HEK293 (cell line): Measurements from ENCODE around the gene ARHGAP8.

Experiments
- CTCF ChIA-PET: fragments of 350-600 bp; formaldehyde crosslinking; extraction: SDS; loops from one replicate; lab custom pipeline; 2021; ENCODE audit warnings: antibody characterized with exemption; lab: Yijun Ruan, JAX
- POLR2A ChIA-PET: fragments of 300-600 bp; formaldehyde crosslinking; extraction: SDS; loops from one replicate; lab custom pipeline; 2020; ENCODE audit warnings: antibody characterized with exemption, inconsistent platforms; lab: Yijun Ruan, JAX
- H3K27ac ChIP-seq: fragments of 200-500 bp; sonication (Bioruptor generic); 2 replicates; pipeline ENCODE4 v1.5.1; 2014; ENCODE audit warnings: low read depth, low read length, control low read depth, inconsistent platforms; ENCODE audit errors: extremely low read depth
- H3K36me3 ChIP-seq, 2 experiments: fragments of 200-500 bp in 1 of 2; sonication (Bioruptor generic) in 1 of 2; 1 replicate in 1 of 2; 2 replicates in 1 of 2; pipeline ENCODE4 v1.5.1; 2014 to 2017; ENCODE audit warnings: inconsistent platforms in 2 of 2, low read length in 2 of 2; ENCODE audit not compliant: control insufficient read depth in 2 of 2, insufficient read depth in 1 of 2
- H3K4me1 ChIP-seq: fragments of 200-500 bp; sonication (Bioruptor generic); 2 replicates; pipeline ENCODE4 v1.5.1; 2014; ENCODE audit warnings: mild to moderate bottlenecking, low read length, inconsistent platforms; ENCODE audit not compliant: control insufficient read depth, insufficient read depth
- H3K4me3 ChIP-seq: 2 replicates; pipeline ENCODE4 v1.5.1; 2011; ENCODE audit warnings: low read depth, mild to moderate bottlenecking, control low read depth, low read length, moderate library complexity
- H3K9me3 ChIP-seq: fragments of 200-500 bp; sonication (Bioruptor generic); 2 replicates; pipeline ENCODE4 v1.5.1; 2014; ENCODE audit warnings: low read depth, low read length, inconsistent platforms; ENCODE audit not compliant: control insufficient read depth, insufficient read depth
- EGR2 ChIP-seq: fragments of 450-650 bp; formaldehyde crosslinking; IDR thresholded peaks from 2 replicates; pipeline ENCODE4 v1.5.1; 2016; ENCODE audit warnings: low read depth, missing biosample characterization, missing genetic modification characterization
- GLI4 ChIP-seq: fragments of 450-650 bp; formaldehyde crosslinking; IDR thresholded peaks from 2 replicates; pipeline ENCODE4 v1.5.1; 2016; ENCODE audit warnings: missing biosample characterization, missing genetic modification characterization
- GLIS2 ChIP-seq: fragments of 450-650 bp; formaldehyde crosslinking; IDR thresholded peaks from 2 replicates; pipeline ENCODE4 v1.5.1; 2016; ENCODE audit warnings: missing biosample characterization, missing genetic modification characterization
- KLF9 ChIP-seq: fragments of 450-650 bp; formaldehyde crosslinking; IDR thresholded peaks from 2 replicates; pipeline ENCODE4 v1.5.1; 2016; ENCODE audit warnings: missing biosample characterization, missing genetic modification characterization, low read depth
- OVOL3 ChIP-seq: fragments of 450-650 bp; formaldehyde crosslinking; IDR thresholded peaks from 2 replicates; pipeline ENCODE4 v1.5.1; 2016; ENCODE audit warnings: missing biosample characterization, missing genetic modification characterization
- SALL2 ChIP-seq: fragments of 450-650 bp; formaldehyde crosslinking; IDR thresholded peaks from 2 replicates; pipeline ENCODE4 v1.5.0; 2017; ENCODE audit warnings: missing biosample characterization, mild to moderate bottlenecking, missing genetic modification characterization, borderline replicate concordance
- YY1 ChIP-seq: fragments of 450-650 bp; formaldehyde crosslinking; IDR thresholded peaks from 2 replicates; pipeline ENCODE4 v1.5.1; 2018; ENCODE audit warnings: missing biosample characterization, missing genetic modification characterization
- ZBTB21 ChIP-seq: fragments of 450-650 bp; formaldehyde crosslinking; IDR thresholded peaks from 2 replicates; pipeline ENCODE4 v1.5.1; 2017; ENCODE audit warnings: missing biosample characterization, missing genetic modification characterization
- ZNF146 ChIP-seq: fragments of 450-650 bp; formaldehyde crosslinking; IDR thresholded peaks from 2 replicates; pipeline ENCODE4 v1.5.1; 2016; ENCODE audit warnings: missing biosample characterization, missing genetic modification characterization
- ZNF155 ChIP-seq: fragments of 450-650 bp; formaldehyde crosslinking; IDR thresholded peaks from 2 replicates; pipeline ENCODE4 v1.5.1; 2016; ENCODE audit warnings: missing biosample characterization, missing genetic modification characterization
- ZNF184 ChIP-seq: fragments of 450-650 bp; IDR thresholded peaks from 2 replicates; pipeline ENCODE4 v1.5.1; 2018; ENCODE audit warnings: missing biosample characterization, mild to moderate bottlenecking, missing genetic modification characterization
- ZNF248 ChIP-seq: fragments of 450-650 bp; formaldehyde crosslinking; IDR thresholded peaks from 2 replicates; pipeline ENCODE4 v1.5.1; 2017; ENCODE audit warnings: missing biosample characterization, missing genetic modification characterization
- ZNF311 ChIP-seq: fragments of 450-650 bp; formaldehyde crosslinking; IDR thresholded peaks from 2 replicates; pipeline ENCODE4 v1.5.1; 2017; ENCODE audit warnings: missing biosample characterization, missing genetic modification characterization, borderline replicate concordance
- ZNF350 ChIP-seq: fragments of 450-650 bp; formaldehyde crosslinking; IDR thresholded peaks from 2 replicates; pipeline ENCODE4 v1.5.0; 2017; ENCODE audit warnings: missing biosample characterization, mild to moderate bottlenecking, missing genetic modification characterization
- ZNF391 ChIP-seq: fragments of 450-650 bp; formaldehyde crosslinking; IDR thresholded peaks from 2 replicates; pipeline ENCODE4 v1.5.1; 2016; ENCODE audit warnings: low read depth, missing biosample characterization, missing genetic modification characterization, borderline replicate concordance
- ZNF416 ChIP-seq: fragments of 450-650 bp; formaldehyde crosslinking; IDR thresholded peaks from 2 replicates; pipeline ENCODE4 v1.5.1; 2016; ENCODE audit warnings: missing biosample characterization, missing genetic modification characterization
- ZNF560 ChIP-seq: fragments of 450-650 bp; formaldehyde crosslinking; IDR thresholded peaks from 2 replicates; pipeline ENCODE4 v1.5.1; 2017; ENCODE audit warnings: missing biosample characterization, missing genetic modification characterization, borderline replicate concordance
- ZNF610 ChIP-seq: fragments of 450-650 bp; formaldehyde crosslinking; IDR thresholded peaks from 2 replicates; pipeline ENCODE4 v1.5.1; 2016; ENCODE audit warnings: missing biosample characterization, missing genetic modification characterization, borderline replicate concordance
- ZNF629 ChIP-seq: fragments of 450-650 bp; formaldehyde crosslinking; IDR thresholded peaks from 2 replicates; pipeline ENCODE4 v1.5.1; 2017; ENCODE audit warnings: missing biosample characterization, missing genetic modification characterization
- ZNF701 ChIP-seq: fragments of 450-650 bp; formaldehyde crosslinking; IDR thresholded peaks from 2 replicates; pipeline ENCODE4 v1.5.1; 2016; ENCODE audit warnings: missing biosample characterization, missing genetic modification characterization
- ZNF768 ChIP-seq: fragments of 450-650 bp; formaldehyde crosslinking; IDR thresholded peaks from 2 replicates; pipeline ENCODE4 v1.5.1; 2018; ENCODE audit warnings: missing biosample characterization, mild to moderate bottlenecking, missing genetic modification characterization
- ZNF785 ChIP-seq: fragments of 450-650 bp; formaldehyde crosslinking; IDR thresholded peaks from 2 replicates; pipeline ENCODE4 v1.5.1; 2016; ENCODE audit warnings: missing biosample characterization, missing genetic modification characterization
- ZSCAN16 ChIP-seq: fragments of 450-650 bp; formaldehyde crosslinking; IDR thresholded peaks from 2 replicates; pipeline ENCODE4 v1.5.1; 2016; ENCODE audit warnings: missing biosample characterization, missing genetic modification characterization
- TF ChIP-seq, protein P1 (sequence below): fragments of 450-650 bp; formaldehyde crosslinking; IDR thresholded peaks from 2 replicates; pipeline ENCODE4 v1.5.1; 2016; ENCODE audit warnings: missing biosample characterization, missing genetic modification characterization
- TF ChIP-seq, protein P2 (sequence below): fragments of 450-650 bp; formaldehyde crosslinking; IDR thresholded peaks from 2 replicates; pipeline ENCODE4 v1.5.1; 2016; ENCODE audit warnings: missing biosample characterization, missing genetic modification characterization

ARHGAP8 gene

GRCh38 chr22:44759430-44760310, 7.3 kb downstream of the ARHGAP8 start:
- Histone ChIP-seq H3K36me3 (no peaks in the 10 kb centered on the region; a peak in 1 of 3 replicates), H3K27ac (no peak overlapping the region), H3K4me1 (peaks cover 19% of the 10 kb centered on the region), H3K9me3 (no peaks in the 10 kb centered on the region), H3K4me3 (no peak overlapping the region)
- POLR2A ChIA-PET = no interaction called here
- no peak for TF ChIP-seq ZNF629 (tag by site-specific recombination)
- no peak for TF ChIP-seq OVOL3
- no peak for TF ChIP-seq KLF9 (tag by site-specific recombination)
- no peak for TF ChIP-seq EGR2
- no peak for TF ChIP-seq GLIS2 (tag by site-specific recombination)
- CTCF ChIA-PET = interaction anchor here (1.1 to 1.5 kb wide), 2 partner anchors 24 to 59 kb away, joined by 3 to 4 read pairs; no protein-coding TSS in a partner anchor

- peaks cover 17% of the 10 kb centered on the region for H3K4me1 ChIP-seq
- no peak overlapping the region for H3K27ac ChIP-seq
- TF ChIP-seq ZNF785 (tag by site-specific recombination) = no peak
- no peak for TF ChIP-seq ZNF701 (tag by site-specific recombination)
- TF ChIP-seq SALL2 (tag by site-specific recombination) = no peak
- no peak for TF ChIP-seq ZNF391
- no peak for TF ChIP-seq ZNF311 (tag by site-specific recombination)
- TF ChIP-seq ZNF350 (tag by site-specific recombination) = no peak
- no peak for TF ChIP-seq ZNF768
- TF ChIP-seq GLI4 = no peak
- TF ChIP-seq ZNF155 (tag by site-specific recombination) = no peak
- no peak for TF ChIP-seq ZNF560 (tag by site-specific recombination)
- no peak for TF ChIP-seq ZBTB21 (tag by site-specific recombination)
- TF ChIP-seq ZNF416 = no peak
- TF ChIP-seq, protein P1, sequence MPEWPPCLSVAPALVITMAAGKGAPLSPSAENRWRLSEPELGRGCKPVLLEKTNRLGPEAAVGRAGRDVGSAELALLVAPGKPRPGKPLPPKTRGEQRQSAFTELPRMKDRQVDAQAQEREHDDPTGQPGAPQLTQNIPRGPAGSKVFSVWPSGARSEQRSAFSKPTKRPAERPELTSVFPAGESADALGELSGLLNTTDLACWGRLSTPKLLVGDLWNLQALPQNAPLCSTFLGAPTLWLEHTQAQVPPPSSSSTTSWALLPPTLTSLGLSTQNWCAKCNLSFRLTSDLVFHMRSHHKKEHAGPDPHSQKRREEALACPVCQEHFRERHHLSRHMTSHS (tag by site-specific recombination) = no peak
- TF ChIP-seq ZSCAN16 (tag by site-specific recombination) = no peak
- TF ChIP-seq ZNF610 (tag by site-specific recombination) = no peak
- no peak for TF ChIP-seq ZNF248 (tag by site-specific recombination)
- no peak for TF ChIP-seq ZNF184
- TF ChIP-seq, protein P2, sequence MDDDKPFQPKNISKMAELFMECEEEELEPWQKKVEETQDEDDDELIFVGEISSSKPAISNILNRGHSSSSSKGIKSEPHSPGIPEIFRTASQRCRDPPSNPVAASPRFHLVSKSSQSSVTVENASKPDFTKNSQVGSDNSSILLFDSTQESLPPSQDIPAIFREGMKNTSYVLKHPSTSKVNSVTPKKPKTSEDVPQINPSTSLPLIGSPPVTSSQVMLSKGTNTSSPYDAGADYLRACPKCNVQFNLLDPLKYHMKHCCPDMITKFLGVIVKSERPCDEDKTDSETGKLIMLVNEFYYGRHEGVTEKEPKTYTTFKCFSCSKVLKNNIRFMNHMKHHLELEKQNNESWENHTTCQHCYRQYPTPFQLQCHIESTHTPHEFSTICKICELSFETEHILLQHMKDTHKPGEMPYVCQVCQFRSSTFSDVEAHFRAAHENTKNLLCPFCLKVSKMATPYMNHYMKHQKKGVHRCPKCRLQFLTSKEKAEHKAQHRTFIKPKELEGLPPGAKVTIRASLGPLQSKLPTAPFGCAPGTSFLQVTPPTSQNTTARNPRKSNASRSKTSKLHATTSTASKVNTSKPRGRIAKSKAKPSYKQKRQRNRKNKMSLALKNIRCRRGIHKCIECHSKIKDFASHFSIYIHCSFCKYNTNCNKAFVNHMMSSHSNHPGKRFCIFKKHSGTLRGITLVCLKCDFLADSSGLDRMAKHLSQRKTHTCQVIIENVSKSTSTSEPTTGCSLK = no peak
- no peak for TF ChIP-seq ZNF146 (tag by site-specific recombination)
- TF ChIP-seq YY1 (tag by site-specific recombination) = no peak
- H3K9me3 ChIP-seq = no peaks in the 10 kb centered on the region
- POLR2A ChIA-PET = no interaction called here
- no peaks in the 10 kb centered on the region; a peak in 1 of 3 replicates for H3K36me3 ChIP-seq
- CTCF ChIA-PET = interaction anchor here (1.1 kb wide), 1 partner anchor 25 kb away, joined by 3 read pairs; no protein-coding TSS in a partner anchor
- H3K4me3 ChIP-seq = no peak overlapping the region
These were observed 8.1 kb downstream of the ARHGAP8 start for GRCh38 chr22:44760476-44760875.
